GM18868 (cell line): ENCODE data around the gene SEMA5A.

Experiments used
- ATAC-seq: cut with Tn5 transposase; IDR thresholded peaks from one replicate; pipeline ENCODE4 v1.9.1; 2021; ENCODE audit warnings: mild to moderate bottlenecking, moderate library complexity; ENCODE audit not compliant: unreplicated experiment

Gene SEMA5A

DNA sequence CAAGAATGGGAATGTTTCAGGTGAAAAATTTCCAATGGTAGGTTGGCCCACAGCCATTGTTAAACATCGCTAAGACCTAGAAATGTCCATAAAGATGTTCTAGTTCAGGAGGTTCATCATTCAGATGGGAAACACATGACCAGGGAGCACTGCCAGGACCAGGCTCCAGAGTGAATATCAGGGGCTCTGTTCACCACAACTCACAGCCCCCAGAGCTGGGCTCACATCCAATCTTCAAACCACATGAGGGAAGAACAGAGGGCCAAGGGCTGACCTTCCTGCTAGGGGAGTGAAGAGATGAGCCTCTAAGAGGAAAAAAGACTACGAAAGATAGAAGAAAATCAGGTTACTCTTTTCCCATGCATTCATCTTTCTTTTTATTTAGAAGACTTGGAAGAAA lies 205.8 kb downstream of the SEMA5A start:
- no peak for ATAC-seq

DNA sequence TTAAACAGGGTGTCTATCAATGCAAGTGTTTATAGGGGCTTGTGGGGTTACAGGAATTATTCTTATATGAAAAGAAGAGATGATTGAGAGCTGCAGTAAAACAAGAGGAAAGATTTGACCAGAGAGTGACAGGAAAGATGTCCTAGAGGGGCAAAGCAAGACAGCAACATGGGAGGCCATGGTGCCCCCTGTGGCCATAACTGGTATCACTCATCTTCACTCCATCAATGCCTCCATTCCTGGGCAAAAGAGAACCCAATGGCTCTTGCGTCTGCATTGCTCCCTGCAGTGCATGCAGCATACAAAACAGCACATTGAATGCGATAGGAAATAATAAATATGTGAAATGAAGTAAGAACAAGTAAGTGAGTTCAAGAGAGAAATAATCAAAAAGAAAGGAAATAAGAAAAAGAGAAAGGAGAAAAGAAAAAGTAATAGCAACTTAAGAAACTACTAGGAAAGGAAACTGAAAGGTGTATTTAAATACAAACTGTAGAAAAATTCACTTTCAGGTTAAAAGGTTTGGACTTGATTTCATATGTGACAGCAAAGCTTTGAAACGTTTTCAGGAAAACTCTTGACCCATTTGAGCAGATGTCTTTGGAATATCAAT lies 206.6 kb downstream of the SEMA5A start:
- no peak for ATAC-seq

DNA sequence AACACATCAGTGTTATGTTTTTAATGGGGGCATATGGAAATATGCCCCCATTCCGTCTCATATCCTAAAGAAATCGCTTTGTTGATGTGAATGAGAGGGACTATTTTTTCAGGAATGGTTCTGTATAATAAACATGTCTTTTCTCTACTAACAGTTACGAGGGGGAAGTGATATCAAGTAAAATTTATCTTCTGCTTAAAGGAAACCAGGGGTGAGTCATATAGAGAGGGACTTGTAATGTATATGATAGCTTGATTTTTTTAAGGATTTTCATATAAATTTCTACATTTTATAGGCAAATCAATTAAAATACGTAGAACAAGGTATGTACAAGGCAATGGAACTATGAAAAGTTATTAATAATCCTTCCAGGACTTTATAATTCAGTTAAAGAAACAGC lies 207.1 kb downstream of the SEMA5A start:
- no peak for ATAC-seq

DNA sequence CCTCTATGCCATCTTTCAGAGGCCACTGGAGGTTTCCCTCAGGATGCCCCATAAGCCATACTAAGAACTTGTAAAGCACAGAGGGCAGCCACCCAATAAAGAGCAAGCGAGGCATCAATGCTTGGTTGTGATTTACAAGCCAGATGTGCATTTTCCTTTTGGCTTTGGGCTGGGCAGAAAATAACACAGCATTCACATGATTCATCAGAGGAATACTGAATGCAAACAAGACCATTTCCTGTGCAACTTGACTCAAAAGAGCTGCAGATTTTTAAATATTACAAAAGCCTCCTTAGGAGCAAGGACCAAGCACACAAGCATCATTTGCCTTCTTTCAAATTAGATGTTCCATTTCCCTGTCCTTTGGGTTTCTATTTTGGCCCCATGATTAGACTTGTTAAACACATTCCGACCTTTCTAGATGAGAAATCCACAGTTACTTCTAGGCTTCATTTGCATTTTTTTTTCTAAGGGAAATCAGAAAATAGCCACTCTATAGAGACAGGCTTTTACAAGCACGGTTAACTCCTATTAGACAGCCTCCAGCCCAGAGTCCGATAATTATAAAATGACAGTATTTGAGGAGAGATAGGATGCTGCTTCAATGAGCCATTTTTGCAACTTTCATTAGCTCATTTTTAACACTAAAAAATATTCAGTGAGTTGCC lies 207.8 kb downstream of the SEMA5A start:
- ATAC-seq = no peak

DNA sequence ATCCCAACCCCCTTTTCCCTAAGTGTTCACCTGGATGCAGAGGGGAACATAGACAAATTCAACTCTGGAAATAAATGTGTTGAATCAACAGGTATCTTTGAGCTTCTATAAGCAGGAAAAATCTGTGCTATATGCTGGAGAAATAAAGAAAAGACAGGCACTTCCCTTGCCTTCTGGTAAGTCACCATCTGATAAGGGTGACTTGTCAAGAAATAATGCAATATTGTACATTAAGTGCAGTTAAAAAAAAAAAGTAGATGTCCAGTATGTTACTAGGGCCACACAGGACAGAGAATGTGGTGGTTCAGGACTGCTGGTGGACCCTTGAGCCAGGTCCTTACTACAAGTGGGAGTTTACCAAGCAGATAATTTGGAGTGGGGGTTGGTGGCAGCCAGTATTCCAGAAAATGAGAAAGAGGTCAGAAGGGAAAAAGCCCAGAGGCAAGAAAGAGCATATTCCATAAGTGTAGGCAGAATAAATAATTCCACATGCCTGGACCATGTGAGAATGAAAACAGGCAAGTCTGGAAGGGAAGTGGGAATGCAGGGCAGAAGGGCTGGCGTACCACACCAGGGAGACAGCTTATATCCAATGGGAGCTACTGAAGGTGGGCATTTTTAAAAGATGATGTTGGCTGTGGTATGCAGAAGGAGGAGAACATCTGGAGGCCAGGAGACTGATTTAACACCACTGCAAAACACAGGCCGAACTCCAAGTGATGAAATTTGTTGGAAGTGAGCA lies 209.9 kb downstream of the SEMA5A start:
- ATAC-seq = no peak

DNA sequence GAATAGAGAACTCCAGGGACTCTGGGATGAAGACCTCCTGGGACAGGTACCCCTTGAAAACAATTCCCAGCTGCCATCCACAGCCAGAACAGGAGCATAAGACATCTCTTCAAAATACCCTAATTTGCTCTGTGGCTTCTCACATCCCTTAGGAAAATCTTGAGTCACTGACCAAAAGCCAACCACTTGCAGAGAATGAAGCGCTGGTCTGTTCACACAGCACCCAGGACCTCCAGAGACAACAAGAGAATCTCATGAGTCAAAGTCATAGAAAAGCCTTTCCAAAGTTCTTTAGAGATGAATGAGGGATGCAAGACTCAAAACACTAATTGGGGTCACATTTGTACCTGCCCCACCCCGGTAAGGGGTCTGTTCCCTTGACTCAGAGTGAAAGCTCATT lies 210.6 kb downstream of the SEMA5A start:
- ATAC-seq = no peak

DNA sequence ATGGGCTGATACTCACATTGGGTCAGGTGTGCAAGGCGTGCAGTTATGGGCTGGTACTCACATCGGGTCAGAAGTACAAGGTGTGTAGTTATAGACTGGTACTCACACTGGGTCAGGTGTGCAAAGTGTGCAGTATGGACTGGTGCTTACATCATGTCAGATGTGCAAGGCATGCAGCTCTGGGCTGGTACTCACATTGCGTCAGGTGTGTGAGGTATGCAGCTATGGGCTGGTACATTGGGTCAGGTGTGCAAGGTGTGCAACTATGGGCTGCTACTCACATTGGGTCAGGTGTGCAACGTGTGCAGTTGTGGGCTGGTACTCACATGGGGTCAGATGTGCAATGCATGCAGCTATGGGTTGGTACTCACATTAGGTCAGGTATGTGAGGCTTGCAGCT lies 213.8 kb downstream of the SEMA5A start:
- ATAC-seq = no peak

DNA sequence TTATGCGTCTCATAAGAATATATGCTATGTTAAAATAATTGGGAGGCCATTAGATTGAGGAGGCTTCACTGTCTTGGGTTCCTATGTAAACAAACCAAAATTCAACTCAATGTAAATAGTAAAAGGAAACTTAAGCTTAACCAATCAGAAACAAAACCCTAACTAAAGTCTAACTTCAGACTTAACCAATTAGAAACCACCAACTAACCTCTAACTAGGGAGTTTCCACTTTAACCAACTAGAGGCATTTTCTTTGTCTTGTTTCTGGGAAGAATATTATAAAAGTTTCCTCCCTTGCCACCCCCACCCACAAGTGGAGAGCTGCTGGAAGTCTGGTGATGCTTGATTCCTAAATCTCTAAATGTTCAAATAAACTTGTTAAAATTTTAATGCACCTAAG lies 214.5 kb downstream of the SEMA5A start:
- ATAC-seq = no peak

DNA sequence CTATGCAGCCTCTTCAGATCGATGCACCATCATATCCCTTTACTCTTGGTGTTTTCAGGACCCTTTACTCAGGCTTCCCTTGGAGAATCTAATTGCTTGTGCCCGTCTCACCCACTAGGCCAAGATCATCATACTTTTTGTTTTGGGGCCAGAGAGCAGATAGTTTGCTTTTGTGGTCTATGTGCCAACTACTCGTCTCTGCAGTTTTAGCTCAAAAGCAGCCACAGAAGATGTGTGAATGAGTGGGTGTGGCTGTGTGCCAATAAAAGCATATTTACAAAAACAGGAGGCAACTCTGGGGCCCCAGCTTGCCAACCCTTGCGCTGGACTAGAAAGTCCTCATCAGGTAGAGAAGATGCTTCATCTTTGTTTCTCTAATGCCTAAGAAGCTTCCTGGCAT lies 216.8 kb downstream of the SEMA5A start:
- ATAC-seq = no peak

DNA sequence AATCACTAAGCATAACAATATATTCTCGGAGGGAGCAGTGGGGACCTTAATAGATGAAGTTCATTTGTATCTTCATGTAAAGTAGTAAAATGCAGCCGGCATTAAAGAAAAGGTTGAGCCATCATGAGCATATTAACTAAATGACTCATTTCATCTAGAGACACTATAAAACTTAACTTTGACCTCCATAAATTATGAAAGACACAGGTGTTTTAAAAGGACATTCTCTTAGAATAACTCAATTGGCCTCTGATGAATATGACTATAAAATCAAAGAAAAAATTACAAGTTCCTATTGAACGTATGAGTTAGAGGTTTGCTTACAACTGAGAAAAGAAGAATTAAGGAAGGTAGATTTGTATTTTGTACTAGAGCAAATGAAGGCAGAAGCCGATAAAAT lies 220.3 kb downstream of the SEMA5A start:
- ATAC-seq = no peak

DNA sequence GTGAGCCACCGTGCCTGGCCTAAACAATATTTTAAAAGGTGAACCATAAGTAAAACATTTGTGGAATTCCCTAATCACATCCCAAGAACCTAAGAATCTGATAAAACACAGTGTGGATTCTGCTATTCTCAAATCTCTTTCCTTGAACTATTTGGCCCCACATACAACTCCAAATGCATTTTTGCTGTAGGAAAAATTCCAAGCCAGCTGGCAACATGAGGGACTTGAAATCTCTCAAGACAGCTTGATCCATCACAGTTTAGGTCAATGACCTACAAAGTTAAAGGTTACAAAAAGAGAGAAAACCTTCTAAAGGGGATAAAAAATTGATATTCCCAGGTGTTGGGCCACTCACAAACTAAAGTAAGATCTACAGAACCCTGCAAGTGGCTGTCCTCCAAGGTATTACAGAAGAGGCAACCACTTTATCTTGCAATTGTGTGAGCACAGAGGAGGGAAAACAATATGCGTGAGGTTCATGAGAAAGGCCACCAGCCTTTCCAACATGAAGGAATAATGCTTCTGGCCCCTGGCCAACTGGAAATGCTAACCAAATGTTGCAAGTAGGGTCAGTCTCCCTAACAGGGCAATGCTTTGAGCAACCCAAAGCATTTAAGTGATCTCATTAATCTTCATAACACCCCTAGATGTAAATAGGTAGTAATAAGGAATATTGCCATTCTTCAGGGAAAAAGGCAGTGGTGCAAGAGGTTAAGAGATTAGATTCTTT lies 221.4 kb downstream of the SEMA5A start:
- ATAC-seq = no peak

DNA sequence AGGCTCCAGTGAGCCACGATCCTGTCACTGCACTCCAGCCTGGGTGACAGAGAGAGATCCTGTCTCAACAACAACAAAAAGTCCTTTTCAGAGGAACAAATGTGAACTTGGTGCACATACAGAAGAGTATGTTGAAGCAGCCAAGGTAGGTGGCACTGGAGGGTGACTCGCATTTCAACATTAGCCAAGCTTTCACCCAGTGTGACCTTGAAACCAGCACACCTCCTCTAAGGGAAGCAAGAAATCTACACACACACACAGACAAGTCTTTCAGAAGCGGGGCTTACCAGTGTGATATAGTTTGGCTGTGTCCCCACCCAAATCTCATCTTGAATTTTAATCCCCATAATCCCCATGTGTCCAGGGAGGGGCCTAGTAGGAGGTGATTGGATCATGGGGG lies 225.2 kb downstream of the SEMA5A start:
- ATAC-seq = no peak

DNA sequence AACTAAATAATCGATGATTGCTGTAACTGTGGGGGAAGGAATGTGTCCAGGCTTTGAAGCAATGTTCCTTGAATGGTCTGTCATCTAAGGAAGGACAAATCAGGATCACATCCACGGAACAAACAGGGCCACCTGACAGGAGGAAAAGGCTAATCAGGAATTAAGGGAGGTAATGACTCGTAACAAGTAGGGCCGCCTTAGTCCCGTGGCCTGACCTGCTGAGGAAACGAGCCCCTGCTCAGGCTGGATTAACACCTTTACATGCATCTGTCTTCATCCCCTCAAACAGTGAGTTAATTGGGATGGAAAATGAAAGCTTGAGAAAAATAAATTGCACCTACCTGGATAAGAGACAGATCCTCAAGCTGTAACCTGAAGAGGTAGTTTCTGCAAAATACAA lies 227.8 kb downstream of the SEMA5A start:
- no peak for ATAC-seq

DNA sequence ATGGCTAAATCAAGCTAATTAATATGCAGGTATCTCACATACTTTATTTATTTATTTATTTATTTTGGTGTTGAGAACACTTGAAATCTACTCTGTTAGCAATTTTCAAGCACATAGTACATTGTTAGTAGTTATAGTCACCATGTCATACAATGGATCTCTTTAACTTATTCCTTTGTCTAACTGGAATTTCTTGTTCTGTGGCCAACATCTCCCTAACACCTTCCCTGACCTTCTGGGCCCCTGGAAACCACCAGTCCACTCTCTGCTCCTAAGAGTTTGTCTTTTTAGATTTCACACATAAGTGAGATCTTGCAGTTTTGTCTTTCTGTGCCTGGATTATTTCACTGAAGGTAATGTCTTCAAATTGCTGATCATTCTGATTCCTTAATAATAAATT lies 229.1 kb downstream of the SEMA5A start:
- no peak for ATAC-seq

DNA sequence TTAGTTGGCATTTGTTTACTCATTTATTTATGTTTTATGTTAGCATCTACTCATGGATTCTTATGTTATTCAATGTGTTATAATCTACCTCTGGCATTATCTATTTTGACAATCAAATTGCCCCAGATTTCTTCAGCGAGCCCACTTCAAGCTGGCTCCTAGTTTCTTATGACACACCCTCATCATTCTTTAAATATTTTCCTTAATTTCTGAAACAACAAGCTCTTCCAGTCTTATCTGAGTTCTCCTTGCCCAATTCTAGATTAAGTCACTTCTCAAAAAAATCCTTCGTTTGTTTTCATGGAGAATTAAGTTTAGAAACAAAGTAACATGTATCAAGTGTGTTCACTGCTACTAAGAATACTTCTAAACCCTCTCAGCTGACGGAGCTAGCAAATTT lies 229.8 kb downstream of the SEMA5A start:
- no peak for ATAC-seq

DNA sequence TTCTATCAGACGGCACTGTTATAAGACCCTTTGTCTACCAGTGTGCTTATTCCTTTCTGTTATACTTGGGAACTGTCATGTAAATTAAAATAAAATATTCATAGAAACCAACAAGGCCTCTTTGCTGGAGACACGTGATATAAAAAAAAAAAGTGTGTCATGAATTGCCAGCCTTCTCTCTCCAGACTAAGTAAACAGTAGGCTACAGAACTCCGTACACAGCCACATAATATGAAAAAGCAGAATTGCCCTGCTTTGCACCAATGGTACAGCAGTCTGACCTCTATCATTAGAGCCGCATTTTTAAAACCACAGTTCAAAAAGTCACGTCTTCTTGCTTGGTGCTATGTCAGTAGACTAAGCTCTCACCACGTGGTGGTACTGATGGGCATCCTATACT lies 231.3 kb downstream of the SEMA5A start:
- ATAC-seq = no peak

DNA sequence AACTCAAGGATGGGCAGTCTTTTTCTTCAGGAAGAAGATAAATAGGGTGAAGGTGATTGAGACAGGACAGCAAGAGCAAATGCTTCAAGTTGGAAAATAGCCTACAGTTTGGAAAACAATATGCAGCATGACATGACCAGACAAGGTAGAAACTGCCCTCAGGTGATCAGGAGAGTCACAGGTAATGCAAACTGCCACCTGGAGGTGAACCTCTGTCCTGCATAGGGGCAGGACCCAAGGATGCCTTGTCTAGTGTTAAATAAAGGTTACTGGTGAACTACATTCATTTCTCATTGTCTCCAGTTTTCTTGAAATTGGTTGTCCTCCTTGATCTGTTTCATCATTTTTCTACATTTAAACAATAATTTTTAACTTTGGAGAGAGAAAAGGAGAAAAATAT lies 232.1 kb downstream of the SEMA5A start:
- ATAC-seq = no peak

DNA sequence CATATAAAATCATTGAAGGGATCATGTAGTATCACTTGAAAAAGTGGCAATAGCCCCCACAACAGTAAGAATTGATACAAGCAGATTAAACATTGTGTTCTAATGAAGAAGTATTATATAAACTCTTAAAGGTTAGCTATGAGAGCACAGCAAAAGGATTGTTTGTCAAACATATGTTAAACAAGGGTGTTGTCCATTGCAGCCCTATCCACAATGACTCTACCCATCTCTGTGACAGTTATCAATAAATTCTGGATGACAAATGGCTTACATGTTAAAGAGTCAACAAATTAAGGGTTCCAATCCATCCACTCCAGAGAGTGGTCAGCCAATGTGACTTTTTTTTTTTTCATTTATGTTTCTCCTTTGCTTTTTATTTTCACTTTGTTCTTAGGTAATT lies 238.7 kb downstream of the SEMA5A start:
- no peak for ATAC-seq

DNA sequence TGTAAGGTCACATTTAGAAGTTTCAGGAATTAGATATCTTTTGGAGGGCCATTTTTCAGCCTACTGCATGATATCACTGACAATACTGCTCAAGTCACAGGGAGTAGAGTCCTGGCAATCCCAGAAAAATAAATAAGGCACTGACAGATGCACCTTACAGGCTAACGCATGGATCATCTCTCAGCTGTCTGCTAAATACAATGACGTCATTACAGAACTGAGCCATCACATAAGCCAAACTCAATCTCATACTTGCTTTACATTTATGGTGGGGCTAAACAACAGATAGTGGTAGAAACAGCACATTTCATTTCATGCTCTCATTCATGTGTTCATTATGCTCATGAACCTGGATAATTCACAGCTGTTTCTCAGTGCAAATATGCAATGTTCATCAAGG lies 243.7 kb downstream of the SEMA5A start:
- ATAC-seq = no peak

DNA sequence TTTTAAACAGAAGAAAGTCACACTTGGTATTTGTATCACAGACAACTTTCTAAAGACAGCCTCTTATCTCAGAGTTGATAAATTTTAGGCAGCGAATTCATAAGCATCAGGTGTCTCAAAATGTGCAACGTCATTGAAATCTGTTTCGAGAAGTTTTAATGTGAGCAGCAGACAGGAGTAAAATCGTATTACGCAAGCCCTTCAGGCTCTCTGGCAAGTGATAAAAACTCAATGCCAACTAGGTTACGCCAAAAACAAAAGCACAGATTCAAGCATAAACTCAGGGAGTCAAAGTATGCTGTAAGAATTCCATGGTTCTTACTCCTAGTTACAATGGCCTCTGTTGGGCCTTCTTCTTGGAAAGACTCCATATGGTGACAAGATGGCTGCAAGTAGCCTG lies 244.7 kb downstream of the SEMA5A start:
- no peak for ATAC-seq

DNA sequence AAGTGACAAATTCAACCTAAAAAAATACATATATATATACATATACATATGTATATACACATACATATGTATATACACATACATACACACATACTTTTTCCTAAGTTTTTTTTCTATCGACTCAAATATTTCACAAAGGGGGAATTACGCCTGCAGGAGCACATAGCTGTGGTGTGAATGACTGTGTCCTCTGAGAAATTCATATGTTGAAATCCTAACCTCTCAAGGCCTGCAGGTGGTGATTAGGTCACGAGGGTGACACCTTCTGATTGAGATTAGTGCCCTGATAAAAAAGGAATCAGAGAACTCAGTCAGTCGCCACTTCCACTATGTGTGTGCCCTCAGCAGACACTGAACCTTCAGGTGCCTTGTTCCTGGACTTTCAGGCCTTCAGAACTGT lies 248.7 kb downstream of the SEMA5A start:
- ATAC-seq = no peak

DNA sequence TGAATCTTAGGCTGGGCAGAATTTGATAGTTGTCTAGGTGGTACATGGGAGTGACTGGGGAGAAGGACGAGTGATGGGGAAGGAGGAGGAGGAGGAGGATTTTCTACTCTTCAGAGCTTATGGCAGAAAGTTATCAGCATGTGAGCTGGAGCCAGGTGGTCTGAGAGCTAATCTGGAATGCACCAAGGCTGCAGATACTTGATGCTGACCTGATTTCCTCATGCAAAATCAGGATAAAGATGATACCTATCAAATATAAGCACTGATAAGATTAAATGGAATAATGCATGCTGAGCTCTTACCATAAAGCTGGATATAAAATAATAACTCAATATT lies 250.4 kb downstream of the SEMA5A start:
- no peak for ATAC-seq
